Measurements from ENCODE around the gene SERINC5.
A peak's percentile ranks its signal among the peaks of the same experiment; 100 is the strongest.
"Not testable (repeated sequence)": the region's sequence is repeated elsewhere in the genome, so short reads cannot be mapped to it uniquely, and the experiment has no call there.

Gene SERINC5

DNA sequence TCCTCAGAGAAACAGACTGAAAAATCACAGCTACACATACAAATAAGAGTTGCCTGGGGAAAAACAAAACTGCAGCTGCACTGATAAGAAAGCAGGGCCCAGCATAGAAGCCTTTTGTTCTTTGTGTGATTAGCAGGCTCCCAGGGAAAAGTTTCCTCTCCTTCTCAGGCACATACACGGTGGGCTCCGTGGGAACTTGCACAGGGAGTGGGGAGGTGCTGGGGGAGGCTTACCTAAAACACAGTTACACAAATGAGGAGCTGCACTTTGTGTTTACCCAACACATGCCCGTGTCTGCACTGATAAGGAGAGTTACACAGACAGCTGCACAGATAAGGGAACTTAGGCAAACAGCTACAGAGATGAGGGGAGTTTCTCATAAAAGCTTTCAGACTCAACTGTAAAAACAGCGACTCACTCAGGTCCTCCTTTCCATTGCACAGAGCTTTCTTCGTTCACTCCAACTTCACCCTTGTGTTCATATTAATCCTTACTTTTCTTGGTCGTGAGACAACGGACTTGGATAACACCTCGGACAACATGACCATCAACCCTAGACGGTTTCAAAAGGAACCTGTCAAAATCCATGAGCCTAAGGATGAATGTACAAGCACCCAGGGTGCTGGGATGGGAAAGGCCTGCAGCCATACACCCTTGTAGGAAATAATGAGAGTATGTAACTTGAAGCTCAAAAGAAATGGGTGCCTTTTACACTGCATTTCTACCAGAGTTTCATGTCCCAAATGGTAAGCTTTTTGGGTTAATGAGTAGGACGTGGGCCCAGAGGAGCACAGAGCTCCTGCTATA, 50.8 kb downstream of the SERINC5 start:
- H3K27ac ChIP-seq (ENCODE audit: low read depth, low read length), result peak overlapping the region; percentile 81
- H3K4me3 ChIP-seq (ENCODE audit: low read length), result no peak overlapping the region

DNA sequence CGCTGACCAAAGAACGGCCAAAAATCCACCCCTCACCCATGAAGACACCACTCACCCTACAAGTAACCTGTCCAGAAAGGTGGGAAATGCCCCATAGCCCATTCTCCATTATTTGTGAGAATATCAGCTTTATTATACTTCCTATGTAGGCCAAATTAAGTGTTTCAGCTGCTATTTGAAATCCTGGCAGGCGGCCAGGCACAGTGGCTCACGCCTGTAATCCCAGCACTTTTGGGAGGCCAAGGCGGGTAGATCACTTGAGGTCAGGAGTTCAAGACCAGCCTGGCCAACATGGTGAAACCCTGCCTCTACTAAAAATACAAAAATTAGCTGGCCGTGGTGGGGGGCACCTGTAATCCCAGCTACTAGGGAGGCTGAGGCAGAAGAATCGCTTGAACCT, 54.1 kb downstream of the SERINC5 start:
- H2AK5ac ChIP-seq (ENCODE audit: low read length); H3K36me3 ChIP-seq (ENCODE audit: control insufficient read depth, insufficient read depth, low read length); H3K18ac ChIP-seq (ENCODE audit: low read length); H2BK120ac ChIP-seq (ENCODE audit: low read depth, low read length); H3K4me3 ChIP-seq (ENCODE audit: low read length); H3K4me2 ChIP-seq (ENCODE audit: low read length); DNase-seq; H3K23ac ChIP-seq (ENCODE audit: low read length); H4K5ac ChIP-seq (ENCODE audit: low read length); H3K9ac ChIP-seq (ENCODE audit: low read length); H4K8ac ChIP-seq (ENCODE audit: low read depth, low read length); H3K4ac ChIP-seq (ENCODE audit: low read depth, low read length); H3K27me3 ChIP-seq (ENCODE audit: insufficient read depth, low read length, poor library complexity); H2BK15ac ChIP-seq (replicated peaks; ENCODE audit: low read depth); H3K27ac ChIP-seq (ENCODE audit: low read depth, low read length); H3K56ac ChIP-seq (ENCODE audit: low read length); H3K4me1 ChIP-seq (ENCODE audit: control insufficient read depth, low read depth, low read length); H2BK5ac ChIP-seq (ENCODE audit: low read length): not testable (repeated sequence)
- Histone ChIP-seq H3K79me2 (ENCODE audit: control insufficient read depth, insufficient read depth, low read length) (peaks cover 15% of the 10 kb centered on the region), H3K79me1 (ENCODE audit: low read length) (peaks cover 11% of the 10 kb centered on the region)
- WGBS (ENCODE audit: extremely low coverage, insufficient coverage, low lambda C conversion rate), result no CpG with 5 or more reads among the region's 7 CpGs

More for the DNA sequence above, 50.8 kb downstream of the SERINC5 start:
- no peak overlapping the region for H2AK5ac ChIP-seq (ENCODE audit: low read length)
- no CpG with 5 or more reads among the region's 10 CpGs for WGBS (ENCODE audit: extremely low coverage, insufficient coverage, low lambda C conversion rate)
- peaks cover 11% of the 10 kb centered on the region for H3K79me1 ChIP-seq (ENCODE audit: low read length)
- no peak overlapping the region for H2BK15ac ChIP-seq (replicated peaks; ENCODE audit: low read depth)
- no peak overlapping the region for H3K4ac ChIP-seq (ENCODE audit: low read depth, low read length)
- H3K4me1 ChIP-seq (ENCODE audit: control insufficient read depth, low read depth, low read length), result peaks cover 13% of the 10 kb centered on the region
- H3K79me2 ChIP-seq (ENCODE audit: control insufficient read depth, insufficient read depth, low read length), result peaks cover 19% of the 10 kb centered on the region
- H4K5ac ChIP-seq (ENCODE audit: low read length), result no peak overlapping the region
- H3K56ac ChIP-seq (ENCODE audit: low read length), result peak overlapping the region; percentile 30
- no peak overlapping the region for H2BK120ac ChIP-seq (ENCODE audit: low read depth, low read length)
- H3K27me3 ChIP-seq (ENCODE audit: insufficient read depth, low read length, poor library complexity), result no peaks in the 10 kb centered on the region
- H3K4me2 ChIP-seq (ENCODE audit: low read length), result no peak overlapping the region
- H4K8ac ChIP-seq (ENCODE audit: low read depth, low read length), result no peak overlapping the region
- H3K36me3 ChIP-seq (ENCODE audit: control insufficient read depth, insufficient read depth, low read length), result peaks cover 4% of the 10 kb centered on the region
- H3K9ac ChIP-seq (ENCODE audit: low read length), result peak overlapping the region; percentile 30
- no peak overlapping the region for H3K23ac ChIP-seq (ENCODE audit: low read length)
- H3K18ac ChIP-seq (ENCODE audit: low read length), result peak overlapping the region; percentile 6
- peak; percentile 86 for DNase-seq
- H2BK5ac ChIP-seq (ENCODE audit: low read length), result peak overlapping the region; percentile 71

DNA sequence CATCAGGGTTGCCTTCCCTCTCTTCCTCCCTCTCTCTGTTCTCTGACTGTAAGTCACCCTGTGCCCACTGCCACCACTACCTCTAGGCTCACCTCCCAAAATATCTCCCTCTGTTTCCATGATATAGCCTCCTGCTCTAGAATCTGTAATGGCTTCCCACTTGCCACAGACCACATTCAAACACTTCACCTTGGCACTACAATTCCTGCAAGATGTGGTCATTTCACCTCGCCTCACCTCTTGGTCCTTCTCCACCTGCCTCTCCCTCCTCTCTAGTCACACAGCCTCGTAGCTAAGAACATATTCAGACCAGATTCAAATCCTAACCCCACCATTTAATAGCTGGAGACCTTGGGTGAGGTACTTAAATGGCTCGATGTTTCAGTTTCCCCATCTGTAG, 56.9 kb downstream of the SERINC5 start:
- Histone ChIP-seq H3K4me1 (ENCODE audit: control insufficient read depth, low read depth, low read length) (peaks cover under 1% of the 10 kb centered on the region), H3K79me2 (ENCODE audit: control insufficient read depth, insufficient read depth, low read length) (peaks cover 12% of the 10 kb centered on the region), H4K8ac (ENCODE audit: low read depth, low read length) (no peak overlapping the region), H3K79me1 (ENCODE audit: low read length) (peaks cover 8% of the 10 kb centered on the region), H2BK120ac (ENCODE audit: low read depth, low read length) (no peak overlapping the region), H3K4me3 (ENCODE audit: low read length) (no peak overlapping the region), H3K9ac (ENCODE audit: low read length) (no peak overlapping the region), H3K27me3 (ENCODE audit: insufficient read depth, low read length, poor library complexity) (no peaks in the 10 kb centered on the region), H3K27ac (ENCODE audit: low read depth, low read length) (no peak overlapping the region), H3K56ac (ENCODE audit: low read length) (no peak overlapping the region), H2BK5ac (ENCODE audit: low read length) (no peak overlapping the region), H2AK5ac (ENCODE audit: low read length) (no peak overlapping the region), H3K18ac (ENCODE audit: low read length) (no peak overlapping the region), H3K4me2 (ENCODE audit: low read length) (no peak overlapping the region), H3K23ac (ENCODE audit: low read length) (no peak overlapping the region), H3K4ac (ENCODE audit: low read depth, low read length) (no peak overlapping the region), H4K5ac (ENCODE audit: low read length) (no peak overlapping the region), H3K36me3 (ENCODE audit: control insufficient read depth, insufficient read depth, low read length) (peaks cover 4% of the 10 kb centered on the region), H2BK15ac (replicated peaks; ENCODE audit: low read depth) (no peak overlapping the region)
- no CpG with 5 or more reads among the region's 3 CpGs for WGBS (ENCODE audit: extremely low coverage, insufficient coverage, low lambda C conversion rate)
- DNase-seq, result no peak

DNA sequence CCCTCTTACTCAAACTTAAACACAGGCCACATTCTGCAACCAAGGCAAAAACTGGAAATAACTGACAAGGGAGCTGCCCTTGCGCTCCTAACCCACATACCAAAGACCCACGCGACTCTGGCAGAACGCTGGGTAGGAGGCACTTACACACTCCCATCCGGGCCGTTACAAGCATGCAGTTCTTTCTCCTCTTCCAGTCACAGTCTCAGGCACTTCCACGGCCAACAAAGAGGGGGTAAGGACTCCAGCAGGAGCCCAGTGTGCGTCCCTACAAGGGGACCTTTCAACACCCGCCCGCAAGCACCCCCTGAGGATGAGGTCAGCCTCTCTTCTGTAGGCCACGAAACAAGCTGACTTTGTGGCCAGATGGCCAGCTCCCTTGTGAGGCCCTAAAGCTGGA, 57.4 kb downstream of the SERINC5 start:
- H2BK120ac ChIP-seq (ENCODE audit: low read depth, low read length), result no peak overlapping the region
- H3K79me2 ChIP-seq (ENCODE audit: control insufficient read depth, insufficient read depth, low read length), result peaks cover 12% of the 10 kb centered on the region
- no peak overlapping the region for H3K4ac ChIP-seq (ENCODE audit: low read depth, low read length)
- H3K79me1 ChIP-seq (ENCODE audit: low read length), result peaks cover 5% of the 10 kb centered on the region
- no peak overlapping the region for H3K56ac ChIP-seq (ENCODE audit: low read length)
- no peak overlapping the region for H3K27ac ChIP-seq (ENCODE audit: low read depth, low read length)
- H2BK15ac ChIP-seq (replicated peaks; ENCODE audit: low read depth), result no peak overlapping the region
- H3K36me3 ChIP-seq (ENCODE audit: control insufficient read depth, insufficient read depth, low read length), result peaks cover 2% of the 10 kb centered on the region
- no peak overlapping the region for H2AK5ac ChIP-seq (ENCODE audit: low read length)
- H3K27me3 ChIP-seq (ENCODE audit: insufficient read depth, low read length, poor library complexity), result no peaks in the 10 kb centered on the region
- no peak overlapping the region for H3K4me2 ChIP-seq (ENCODE audit: low read length)
- no peak overlapping the region for H3K23ac ChIP-seq (ENCODE audit: low read length)
- H3K4me3 ChIP-seq (ENCODE audit: low read length), result no peak overlapping the region
- no peak for DNase-seq
- H4K8ac ChIP-seq (ENCODE audit: low read depth, low read length), result no peak overlapping the region
- no peak overlapping the region for H3K9ac ChIP-seq (ENCODE audit: low read length)
- peaks cover 6% of the 10 kb centered on the region for H3K4me1 ChIP-seq (ENCODE audit: control insufficient read depth, low read depth, low read length)
- no CpG with 5 or more reads among the region's 11 CpGs for WGBS (ENCODE audit: extremely low coverage, insufficient coverage, low lambda C conversion rate)
- H3K18ac ChIP-seq (ENCODE audit: low read length), result no peak overlapping the region
- H4K5ac ChIP-seq (ENCODE audit: low read length), result no peak overlapping the region
- H2BK5ac ChIP-seq (ENCODE audit: low read length), result no peak overlapping the region

DNA sequence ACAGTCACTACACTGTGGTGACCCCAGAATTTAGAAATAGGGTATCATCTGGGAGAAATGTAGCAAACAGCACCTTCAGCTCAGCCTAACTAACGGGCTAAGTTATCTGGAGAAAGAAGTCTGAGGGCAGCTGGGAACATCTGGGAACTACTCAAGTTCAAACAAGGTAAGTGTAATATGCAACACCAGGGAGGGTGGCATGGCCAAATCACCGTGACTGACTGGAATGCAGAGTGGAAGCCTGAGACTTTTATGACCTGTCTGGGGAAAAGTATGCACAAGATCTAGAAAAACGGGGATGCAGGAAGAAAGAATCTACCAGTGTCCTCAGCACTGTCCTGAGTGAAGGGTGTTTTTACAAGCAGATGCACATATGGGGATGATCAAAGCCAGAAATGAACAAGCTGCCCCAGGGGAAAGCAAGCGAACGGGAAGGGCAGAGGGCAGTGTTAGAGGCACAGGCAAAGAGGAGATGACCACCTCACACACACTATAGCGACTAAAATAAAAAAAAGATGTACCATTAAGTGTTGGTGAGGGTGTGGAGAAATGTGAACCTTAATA, 59.9 kb downstream of the SERINC5 start:
- no peak overlapping the region for H2BK15ac ChIP-seq (replicated peaks; ENCODE audit: low read depth)
- H3K18ac ChIP-seq (ENCODE audit: low read length), result no peak overlapping the region
- no peaks in the 10 kb centered on the region for H3K36me3 ChIP-seq (ENCODE audit: control insufficient read depth, insufficient read depth, low read length)
- H3K4me1 ChIP-seq (ENCODE audit: control insufficient read depth, low read depth, low read length), result peaks cover 17% of the 10 kb centered on the region
- H3K27ac ChIP-seq (ENCODE audit: low read depth, low read length), result no peak overlapping the region
- DNase-seq, result no peak
- no peak overlapping the region for H4K5ac ChIP-seq (ENCODE audit: low read length)
- no peak overlapping the region for H2AK5ac ChIP-seq (ENCODE audit: low read length)
- no CpG with 5 or more reads among the region's 6 CpGs for WGBS (ENCODE audit: extremely low coverage, insufficient coverage, low lambda C conversion rate)
- no peak overlapping the region for H3K9ac ChIP-seq (ENCODE audit: low read length)
- H2BK5ac ChIP-seq (ENCODE audit: low read length), result no peak overlapping the region
- H3K4me2 ChIP-seq (ENCODE audit: low read length), result no peak overlapping the region
- no peak overlapping the region for H3K56ac ChIP-seq (ENCODE audit: low read length)
- H3K4me3 ChIP-seq (ENCODE audit: low read length), result no peak overlapping the region
- H3K79me2 ChIP-seq (ENCODE audit: control insufficient read depth, insufficient read depth, low read length), result peaks cover 19% of the 10 kb centered on the region
- H3K23ac ChIP-seq (ENCODE audit: low read length), result no peak overlapping the region
- no peak overlapping the region for H2BK120ac ChIP-seq (ENCODE audit: low read depth, low read length)
- no peak overlapping the region for H4K8ac ChIP-seq (ENCODE audit: low read depth, low read length)
- H3K79me1 ChIP-seq (ENCODE audit: low read length), result peaks cover 5% of the 10 kb centered on the region
- no peak overlapping the region for H3K4ac ChIP-seq (ENCODE audit: low read depth, low read length)
- H3K27me3 ChIP-seq (ENCODE audit: insufficient read depth, low read length, poor library complexity), result no peaks in the 10 kb centered on the region
